Vagina (tissue), 2 donors: ENCODE measurements around the gene CAMK1G. TPM values are rescaled to one million over a fixed set of nuclear protein-coding genes. Genes with fewer than 3 reads are reported as not detected.
A peak's percentile ranks its signal among the peaks of the same experiment; 100 is the strongest.

Experiments
- DNase-seq, 2 donors: peaks; one replicate each; pipeline ENCODE4 v3.0.0-alpha.2; 2017; ENCODE audit errors: extremely low spot score in 2 of 2
- H3K27ac ChIP-seq: fragments of 200-600 bp; sonication (generic); one replicate; pipeline ENCODE4 v1.5.1; 2019
- H3K27me3 ChIP-seq: fragments of 200-600 bp; sonication (generic); one replicate; pipeline ENCODE4 v1.5.1; 2019
- H3K36me3 ChIP-seq, 2 donors: fragments of 200-600 bp; sonication (generic); one replicate each; pipeline ENCODE4 v1.5.1; 2017 to 2019
- H3K4me1 ChIP-seq: fragments of 200-600 bp; sonication (generic); one replicate; pipeline ENCODE4 v1.5.1; 2019
- H3K4me3 ChIP-seq, 2 donors: fragments of 200-600 bp; sonication (generic); 1 replicate in 1 of 2; 2 replicates in 1 of 2; pipeline ENCODE4 v1.5.1; 2016 to 2019
- H3K9me3 ChIP-seq: fragments of 200-600 bp; sonication (generic); one replicate; pipeline ENCODE4 v1.5.1; 2019
- POLR2A ChIP-seq, 2 donors: fragments of 450-650 bp; IDR thresholded peaks; one replicate each; pipeline ENCODE4 v1.6.1; 2017; ENCODE audit warnings: antibody characterized with exemption in 2 of 2, mild to moderate bottlenecking in 2 of 2, moderate library complexity in 2 of 2
- POLR2AphosphoS5 ChIP-seq, 2 donors: sonication (generic); formaldehyde crosslinking; IDR thresholded peaks; one replicate each; pipeline ENCODE4 v1.9.0; 2017; ENCODE audit warnings: antibody characterized with exemption in 2 of 2, mild to moderate bottlenecking in 2 of 2, low read depth in 1 of 2; ENCODE audit not compliant: insufficient read depth in 1 of 2
- intact Hi-C: fragments of 100-400 bp; cut with DNase I; formaldehyde crosslinking; loops from one replicate; pipeline ENCODE4 v1.15.1; 2023
- total RNA-seq: library from RNA; depleted of rRNA; stranded (reverse); fragments of >200 nt; gene quantifications from one replicate; pipeline ENCODE4 v1.2.3, GENCODE V29; 2016
- TF ChIP-seq, protein P1 (sequence below), 3 experiments: fragments of 450-650 bp in 2 of 3; fragments of 200-600 bp in 1 of 3; sonication (generic) in 1 of 3; IDR thresholded peaks; one replicate each; pipeline ENCODE4 v1.5.1; 2017 to 2019; ENCODE audit warnings: antibody characterized with exemption in 3 of 3, mild to moderate bottlenecking in 2 of 3, moderate library complexity in 2 of 3

Gene CAMK1G
- total RNA-seq, 1 donor from 2014 or later: not detected

DNA sequence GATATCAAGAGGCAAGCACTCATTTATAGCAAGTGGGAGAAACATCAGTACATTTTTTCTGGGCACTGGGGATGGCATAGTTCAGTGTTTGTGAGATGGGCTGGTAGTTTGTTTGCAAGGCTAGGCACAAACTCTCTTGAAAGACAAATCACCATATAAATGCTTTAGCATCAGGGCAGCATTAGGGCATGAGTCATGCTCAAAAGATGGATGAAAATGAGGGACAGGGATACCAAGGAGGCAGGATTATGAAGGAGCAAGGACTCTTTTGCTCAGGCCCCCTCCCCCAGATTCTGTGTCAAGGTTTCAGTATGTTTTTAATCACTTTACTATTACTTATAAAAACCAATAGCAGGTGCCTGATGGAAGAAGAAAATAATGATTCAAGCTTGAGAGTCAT, 43.9 kb upstream of the CAMK1G start:
- H3K4me3 ChIP-seq: no peak overlapping the region
- H3K27ac ChIP-seq: no peak overlapping the region
- intact Hi-C loops: no loop called here
- TF ChIP-seq POLR2A (IDR thresholded peaks at IDR 0.05): no peak
- TF ChIP-seq, protein P1, sequence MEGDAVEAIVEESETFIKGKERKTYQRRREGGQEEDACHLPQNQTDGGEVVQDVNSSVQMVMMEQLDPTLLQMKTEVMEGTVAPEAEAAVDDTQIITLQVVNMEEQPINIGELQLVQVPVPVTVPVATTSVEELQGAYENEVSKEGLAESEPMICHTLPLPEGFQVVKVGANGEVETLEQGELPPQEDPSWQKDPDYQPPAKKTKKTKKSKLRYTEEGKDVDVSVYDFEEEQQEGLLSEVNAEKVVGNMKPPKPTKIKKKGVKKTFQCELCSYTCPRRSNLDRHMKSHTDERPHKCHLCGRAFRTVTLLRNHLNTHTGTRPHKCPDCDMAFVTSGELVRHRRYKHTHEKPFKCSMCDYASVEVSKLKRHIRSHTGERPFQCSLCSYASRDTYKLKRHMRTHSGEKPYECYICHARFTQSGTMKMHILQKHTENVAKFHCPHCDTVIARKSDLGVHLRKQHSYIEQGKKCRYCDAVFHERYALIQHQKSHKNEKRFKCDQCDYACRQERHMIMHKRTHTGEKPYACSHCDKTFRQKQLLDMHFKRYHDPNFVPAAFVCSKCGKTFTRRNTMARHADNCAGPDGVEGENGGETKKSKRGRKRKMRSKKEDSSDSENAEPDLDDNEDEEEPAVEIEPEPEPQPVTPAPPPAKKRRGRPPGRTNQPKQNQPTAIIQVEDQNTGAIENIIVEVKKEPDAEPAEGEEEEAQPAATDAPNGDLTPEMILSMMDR (IDR thresholded peaks at IDR 0.05): no peak
- no peak for TF ChIP-seq POLR2AphosphoS5 (IDR thresholded peaks at IDR 0.05; ENCODE audit: insufficient read depth in 1 of 2, low read depth in 1 of 2)
- H3K36me3 ChIP-seq: no peaks in the 10 kb centered on the region
- no peak for DNase-seq
- no peaks in the 10 kb centered on the region for H3K27me3 ChIP-seq
- H3K4me1 ChIP-seq: no peaks in the 10 kb centered on the region
- no peaks in the 10 kb centered on the region for H3K9me3 ChIP-seq

DNA sequence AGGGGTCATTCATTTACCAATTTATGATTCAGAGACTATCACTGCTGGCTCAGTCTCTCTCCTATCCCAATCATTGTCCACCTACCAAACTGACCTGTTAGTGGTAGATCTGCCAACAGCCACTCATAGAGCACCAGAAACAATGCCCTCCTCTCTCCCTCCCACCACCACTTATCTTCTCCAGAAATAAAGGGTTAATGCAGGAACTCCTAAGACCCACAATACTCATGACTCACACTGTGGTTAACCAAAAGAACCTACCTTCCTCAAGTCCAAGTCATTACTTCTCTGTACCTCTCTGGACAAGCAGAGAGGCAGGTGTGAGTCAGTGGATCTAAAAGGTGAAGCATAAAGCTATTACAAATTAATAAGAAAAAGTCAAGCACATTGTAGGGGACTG, 40.9 kb upstream of the CAMK1G start:
- no peaks in the 10 kb centered on the region for H3K27me3 ChIP-seq
- DNase-seq: no peak
- TF ChIP-seq, protein P1 (IDR thresholded peaks at IDR 0.05): no peak
- TF ChIP-seq POLR2AphosphoS5 (IDR thresholded peaks at IDR 0.05; ENCODE audit: insufficient read depth in 1 of 2, low read depth in 1 of 2) (no peak), POLR2A (IDR thresholded peaks at IDR 0.05) (no peak)
- intact Hi-C loops: no loop called here
- H3K4me3 ChIP-seq: no peak overlapping the region
- peaks cover 16% of the 10 kb centered on the region for H3K4me1 ChIP-seq
- H3K9me3 ChIP-seq: no peaks in the 10 kb centered on the region
- no peak overlapping the region for H3K27ac ChIP-seq
- H3K36me3 ChIP-seq: no peaks in the 10 kb centered on the region

DNA sequence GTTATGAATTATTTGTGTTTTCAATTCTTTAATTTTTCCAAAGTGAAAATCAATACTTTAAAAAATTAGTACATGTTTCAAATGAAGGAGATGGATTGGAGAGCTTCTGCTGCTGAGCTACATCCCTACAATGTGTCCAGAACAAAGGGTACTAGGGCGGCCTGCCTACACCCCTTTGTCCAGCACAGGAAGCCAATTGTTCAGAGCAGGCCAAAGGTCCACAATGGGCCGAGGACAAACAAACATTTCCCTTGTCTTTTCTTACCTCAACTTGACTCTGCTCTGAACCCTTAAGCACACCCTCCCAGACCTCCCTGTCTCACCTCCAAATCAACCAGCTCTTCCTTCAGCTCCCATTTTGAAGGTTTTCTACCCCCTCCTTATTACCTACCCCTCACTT, 39.4 kb upstream of the CAMK1G start:
- Histone ChIP-seq H3K4me3 (no peak overlapping the region), H3K27me3 (no peaks in the 10 kb centered on the region), H3K4me1 (peaks cover 16% of the 10 kb centered on the region), H3K36me3 (no peaks in the 10 kb centered on the region), H3K27ac (no peak overlapping the region), H3K9me3 (no peaks in the 10 kb centered on the region)
- no peak for DNase-seq
- intact Hi-C loops: no loop called here
- TF ChIP-seq POLR2AphosphoS5 (IDR thresholded peaks at IDR 0.05; ENCODE audit: insufficient read depth in 1 of 2, low read depth in 1 of 2) (no peak), POLR2A (IDR thresholded peaks at IDR 0.05) (no peak)
- TF ChIP-seq, protein P1 (IDR thresholded peaks at IDR 0.05): no peak

DNA sequence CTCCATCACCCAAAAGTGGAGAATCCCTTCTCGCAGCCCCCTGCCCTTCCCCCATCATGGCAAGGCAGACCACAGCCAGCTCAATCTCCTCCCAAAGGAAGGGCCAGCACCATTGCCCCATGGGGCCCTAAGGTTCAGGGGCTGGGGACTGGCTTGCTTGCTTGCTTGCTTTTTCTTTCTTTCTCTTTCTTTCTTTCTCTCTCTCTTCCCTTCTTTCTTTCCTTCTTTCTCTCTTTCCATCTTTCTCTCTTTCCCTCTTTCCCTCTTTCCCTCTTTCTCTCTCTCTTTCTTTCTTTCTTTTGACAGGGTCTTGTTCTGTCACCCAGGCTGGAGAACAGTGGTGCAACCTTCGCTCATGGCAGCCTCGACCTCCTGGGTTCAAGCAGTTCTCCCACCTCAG, 38.1 kb upstream of the CAMK1G start:
- Histone ChIP-seq H3K36me3 (no peaks in the 10 kb centered on the region), H3K27ac (no peak overlapping the region), H3K27me3 (no peaks in the 10 kb centered on the region), H3K4me1 (peaks cover 16% of the 10 kb centered on the region), H3K9me3 (no peaks in the 10 kb centered on the region), H3K4me3 (no peak overlapping the region)
- TF ChIP-seq POLR2AphosphoS5 (IDR thresholded peaks at IDR 0.05; ENCODE audit: insufficient read depth in 1 of 2, low read depth in 1 of 2) (no peak), POLR2A (IDR thresholded peaks at IDR 0.05) (no peak)
- TF ChIP-seq, protein P1 (IDR thresholded peaks at IDR 0.05): no peak
- DNase-seq: no peak
- intact Hi-C loops: no loop called here

DNA sequence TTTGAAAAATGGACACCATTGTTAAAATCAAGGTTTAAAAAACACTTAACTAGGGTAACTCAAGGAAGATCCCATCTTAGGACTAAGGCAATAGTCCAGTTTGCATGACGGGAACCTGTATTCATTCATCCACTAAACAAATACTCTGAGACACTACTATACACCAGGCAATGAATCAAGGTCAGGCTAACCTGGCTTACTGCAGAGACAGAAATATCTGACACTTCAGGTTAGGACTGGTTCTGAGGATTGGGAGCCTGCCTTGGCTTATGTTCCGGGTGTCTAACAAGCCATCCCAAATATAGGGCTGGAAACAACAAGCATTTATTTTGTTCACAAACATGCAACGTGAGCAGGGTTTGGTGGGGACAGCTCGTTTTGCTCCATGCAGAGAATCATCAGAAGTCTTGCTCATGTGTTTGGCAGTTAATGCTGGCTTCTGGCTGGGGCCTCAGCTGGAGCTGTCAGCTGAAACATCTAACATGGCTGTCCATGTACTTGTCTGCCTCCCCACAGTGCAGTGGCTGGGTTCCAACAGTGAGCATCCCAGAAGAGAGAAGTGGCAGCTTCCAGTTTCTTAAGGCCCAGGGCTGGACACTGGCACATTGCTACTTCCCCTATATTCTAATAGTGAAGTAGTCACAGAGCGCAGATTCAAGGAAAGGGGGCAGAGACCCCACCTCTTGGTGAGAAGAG, 37.0 kb upstream of the CAMK1G start:
- DNase-seq: no peak
- H3K4me1 ChIP-seq: peaks cover 16% of the 10 kb centered on the region
- no peaks in the 10 kb centered on the region for H3K27me3 ChIP-seq
- intact Hi-C loops: no loop called here
- no peak overlapping the region for H3K27ac ChIP-seq
- H3K4me3 ChIP-seq: no peak overlapping the region
- no peaks in the 10 kb centered on the region for H3K36me3 ChIP-seq
- H3K9me3 ChIP-seq: no peaks in the 10 kb centered on the region
- TF ChIP-seq POLR2AphosphoS5 (IDR thresholded peaks at IDR 0.05; ENCODE audit: insufficient read depth in 1 of 2, low read depth in 1 of 2) (peak in 1 of 2 donors; percentile 60), POLR2A (IDR thresholded peaks at IDR 0.05) (no peak)
- TF ChIP-seq, protein P1 (IDR thresholded peaks at IDR 0.05): no peak
